HG03460 (cell line): ENCODE measurements around the gene STAT3.
"Not testable (repeated sequence)": the region's sequence is repeated elsewhere in the genome, so short reads cannot be mapped to it uniquely, and the experiment has no call there.

Experiments used
- ATAC-seq: cut with Tn5 transposase; IDR thresholded peaks from one replicate; pipeline ENCODE4 v1.9.1; 2021; ENCODE audit not compliant: unreplicated experiment

Gene STAT3

GRCh38 chr17:42388381-42389134 is at the start of gene STAT3:
Gene STAT3, minus strand, starts transcription at chr17:42388442. Its CDS starts 39,926 bp downstream, at chr17:42348516.
- peak; percentile 89 for ATAC-seq

GRCh38 chr17:42436391-42436790 is 48.1 kb upstream of the STAT3 start:
- no peak for ATAC-seq

GRCh38 chr17:42431758-42432161 is 43.5 kb upstream of the STAT3 start:
- ATAC-seq: no peak

- no peak for ATAC-seq
These were observed 41.6 kb upstream of the STAT3 start for GRCh38 chr17:42429726-42430447.

- no peak for ATAC-seq
These were observed 40.1 kb upstream of the STAT3 start for GRCh38 chr17:42428141-42428944.

GRCh38 chr17:42424991-42425610 is 36.9 kb upstream of the STAT3 start:
- ATAC-seq: no peak

- ATAC-seq: no peak
These were observed 35.5 kb upstream of the STAT3 start for GRCh38 chr17:42423766-42424165.

GRCh38 chr17:42422958-42423712 is 34.9 kb upstream of the STAT3 start, which contains the start of gene CAVIN1:
Gene CAVIN1, minus strand, starts transcription at chr17:42423256. Its CDS starts 159 bp downstream, at chr17:42423097.
- no peak for ATAC-seq

GRCh38 chr17:42422412-42422957 is 34.2 kb upstream of the STAT3 start:
- no peak for ATAC-seq

- ATAC-seq: no peak
These were observed 33.5 kb upstream of the STAT3 start for GRCh38 chr17:42421507-42422338.

GRCh38 chr17:42421136-42421506 is 32.9 kb upstream of the STAT3 start:
- no peak for ATAC-seq

GRCh38 chr17:42417981-42418380 is 29.7 kb upstream of the STAT3 start:
- ATAC-seq: not testable (repeated sequence)

GRCh38 chr17:42414704-42415409 is 26.6 kb upstream of the STAT3 start:
- no peak for ATAC-seq

- no peak for ATAC-seq
These were observed 25.3 kb upstream of the STAT3 start for GRCh38 chr17:42413464-42414040.

- ATAC-seq: no peak
These were observed 23.9 kb upstream of the STAT3 start for GRCh38 chr17:42411905-42412679.

GRCh38 chr17:42411361-42411760 is 23.1 kb upstream of the STAT3 start:
- no peak for ATAC-seq

GRCh38 chr17:42410319-42410685 is 22.1 kb upstream of the STAT3 start:
- no peak for ATAC-seq
